NCI-H510A (cell line): ENCODE data around the gene RAB25.
"Not testable (repeated sequence)": the region's sequence is repeated elsewhere in the genome, so short reads cannot be mapped to it uniquely, and the experiment has no call there.

Source experiments
- DNase-seq: peaks from one replicate; lab custom pipeline; 2025; lab: John Stamatoyannopoulos, UW

The RAB25 gene

GRCh38 chr1:156054500-156055280 lies 6.3 kb upstream of the RAB25 start, which contains the start of gene LAMTOR2:
Gene LAMTOR2 (plus strand): TSS chr1:156054782. CDS start chr1:156054890, 108 bp downstream.
- peak; percentile 98 for DNase-seq

- DNase-seq: no peak
Observed at GRCh38 chr1:156055281-156056048, 5.5 kb upstream of the RAB25 start.

- no peak for DNase-seq
Observed at GRCh38 chr1:156056326-156056849, 4.6 kb upstream of the RAB25 start.

GRCh38 chr1:156062189-156062588 lies 1.2 kb downstream of the RAB25 start:
- DNase-seq: no peak

GRCh38 chr1:156063997-156064285 lies 3.0 kb downstream of the RAB25 start:
- no peak for DNase-seq

GRCh38 chr1:156064615-156065014 lies 3.7 kb downstream of the RAB25 start:
- DNase-seq: no peak

- no peak for DNase-seq
Observed at GRCh38 chr1:156065212-156065611, 4.3 kb downstream of the RAB25 start.

GRCh38 chr1:156065871-156066270 lies 4.9 kb downstream of the RAB25 start:
- DNase-seq: no peak

- DNase-seq: no peak
Observed at GRCh38 chr1:156067262-156067661, 6.3 kb downstream of the RAB25 start.

- no peak for DNase-seq
Observed at GRCh38 chr1:156069490-156070455, 8.8 kb downstream of the RAB25 start.

- no peak for DNase-seq
Observed at GRCh38 chr1:156070548-156070947, 9.6 kb downstream of the RAB25 start.

GRCh38 chr1:156071332-156071816 lies 10.4 kb downstream of the RAB25 start:
- DNase-seq: not testable (repeated sequence)

- no peak for DNase-seq
Observed at GRCh38 chr1:156072251-156072650, 11.3 kb downstream of the RAB25 start.

GRCh38 chr1:156073110-156073687 lies 12.2 kb downstream of the RAB25 start:
- no peak for DNase-seq

- DNase-seq: no peak
Observed at GRCh38 chr1:156073740-156074139, 12.8 kb downstream of the RAB25 start.

GRCh38 chr1:156074661-156075060 lies 13.7 kb downstream of the RAB25 start:
- DNase-seq: no peak

GRCh38 chr1:156075162-156075561 lies 14.2 kb downstream of the RAB25 start:
- DNase-seq: no peak

- DNase-seq: no peak
Observed at GRCh38 chr1:156075775-156076204, 14.8 kb downstream of the RAB25 start.

- DNase-seq: no peak
Observed at GRCh38 chr1:156076609-156077429, 15.9 kb downstream of the RAB25 start.

GRCh38 chr1:156077430-156077760 lies 16.4 kb downstream of the RAB25 start:
- no peak for DNase-seq

GRCh38 chr1:156078728-156079127 lies 17.8 kb downstream of the RAB25 start:
- DNase-seq: no peak
